SK-N-MC (cell line): ENCODE results near the gene KRT80.

Source experiments
- DNase-seq: peaks from one replicate; pipeline ENCODE4 v3.0.0-alpha.2; 2011; ENCODE audit warnings: low read depth, low spot score
- H3K27ac ChIP-seq: fragments of 200-600 bp; sonication (generic); 2 replicates; pipeline ENCODE4 v1.5.1; 2016; ENCODE audit warnings: mixed run types
- H3K36me3 ChIP-seq: fragments of 200-600 bp; sonication (generic); 2 replicates; pipeline ENCODE4 v1.6.1; 2017; ENCODE audit warnings: antibody characterized with exemption, low read length, mixed read lengths; ENCODE audit not compliant: insufficient read depth
- H3K4me3 ChIP-seq: fragments of 200-600 bp; sonication (generic); 2 replicates; pipeline ENCODE4 v1.5.1; 2016
- H3K9ac ChIP-seq: fragments of 200-600 bp; sonication (generic); 2 replicates; pipeline ENCODE4 v1.8.0; 2017; ENCODE audit warnings: mixed run types, mixed read lengths; ENCODE audit not compliant: insufficient read length
- H3K9me3 ChIP-seq: fragments of 200-600 bp; sonication (generic); 2 replicates; pipeline ENCODE4 v1.6.1; 2017; ENCODE audit warnings: low read depth, mild to moderate bottlenecking, antibody characterized with exemption, low read length, moderate library complexity, mixed read lengths
- EZH2 ChIP-seq: fragments of 200-600 bp; sonication (generic); IDR thresholded peaks from one replicate; pipeline ENCODE4 v1.6.1; 2017; ENCODE audit warnings: antibody characterized with exemption
- FOXP2 ChIP-seq: optimal IDR thresholded peaks from 2 replicates; pipeline ENCODE3; 2011; ENCODE audit warnings: mild to moderate bottlenecking, moderate library complexity; ENCODE audit not compliant: insufficient read depth; ENCODE audit errors: extremely low read length, control extremely low read depth
- POLR2AphosphoS5 ChIP-seq: IDR thresholded peaks from 2 replicates; pipeline ENCODE4 v1.6.1; 2012; ENCODE audit warnings: mild to moderate bottlenecking, low read depth, low read length, borderline replicate concordance

The KRT80 gene

DNA sequence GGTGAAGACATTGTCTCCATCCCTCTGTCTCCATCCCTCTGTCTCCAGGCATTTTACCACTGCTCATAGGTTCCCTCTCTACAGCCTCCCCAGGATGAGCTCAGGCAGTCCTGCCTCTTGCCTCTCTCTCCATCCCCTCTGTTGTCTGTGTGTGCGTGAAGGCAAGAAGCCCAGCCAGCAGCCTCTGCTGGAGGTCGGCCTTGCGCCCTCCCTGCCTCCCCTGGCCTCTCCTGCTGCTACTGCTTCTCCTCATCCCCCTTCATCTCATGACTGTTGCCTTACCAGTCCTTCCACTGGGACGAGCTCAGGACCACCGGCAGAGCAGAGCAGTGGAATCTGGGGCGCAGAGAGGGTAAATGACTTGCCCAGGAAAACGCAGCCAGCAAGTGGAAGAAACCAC, 3.2 kb downstream of the KRT80 start:
- Histone ChIP-seq H3K9me3 (no peaks in the 10 kb centered on the region), H3K9ac (no peak overlapping the region), H3K36me3 (no peaks in the 10 kb centered on the region), H3K4me3 (no peak overlapping the region), H3K27ac (no peak overlapping the region)
- TF ChIP-seq POLR2AphosphoS5 (no peak), FOXP2 (no peak), EZH2 (no peak)
- no peak for DNase-seq

DNA sequence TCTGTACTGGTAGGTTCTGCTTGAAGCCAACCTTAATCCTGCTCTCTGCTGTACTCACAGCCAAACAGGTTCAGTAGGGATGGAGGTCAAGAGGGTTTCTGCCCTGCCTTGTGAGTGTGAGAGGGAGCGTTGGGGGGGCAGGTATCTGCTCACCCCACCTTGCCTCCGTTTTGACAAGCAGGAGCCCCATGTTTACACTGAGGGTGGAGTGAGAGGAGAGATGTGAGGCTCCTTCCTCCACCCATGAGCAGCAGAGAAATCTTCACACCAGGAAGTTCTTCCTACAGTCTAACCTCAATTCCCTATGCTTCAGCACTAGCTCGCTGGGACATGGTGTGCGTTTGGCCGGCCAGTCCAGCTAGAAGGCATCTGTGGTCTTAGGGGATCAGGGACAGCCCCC, 4.2 kb downstream of the KRT80 start:
- Histone ChIP-seq H3K27ac (no peak overlapping the region), H3K36me3 (no peaks in the 10 kb centered on the region), H3K9me3 (no peaks in the 10 kb centered on the region), H3K9ac (no peak overlapping the region), H3K4me3 (no peak overlapping the region)
- TF ChIP-seq EZH2 (no peak), FOXP2 (no peak), POLR2AphosphoS5 (no peak)
- no peak for DNase-seq

DNA sequence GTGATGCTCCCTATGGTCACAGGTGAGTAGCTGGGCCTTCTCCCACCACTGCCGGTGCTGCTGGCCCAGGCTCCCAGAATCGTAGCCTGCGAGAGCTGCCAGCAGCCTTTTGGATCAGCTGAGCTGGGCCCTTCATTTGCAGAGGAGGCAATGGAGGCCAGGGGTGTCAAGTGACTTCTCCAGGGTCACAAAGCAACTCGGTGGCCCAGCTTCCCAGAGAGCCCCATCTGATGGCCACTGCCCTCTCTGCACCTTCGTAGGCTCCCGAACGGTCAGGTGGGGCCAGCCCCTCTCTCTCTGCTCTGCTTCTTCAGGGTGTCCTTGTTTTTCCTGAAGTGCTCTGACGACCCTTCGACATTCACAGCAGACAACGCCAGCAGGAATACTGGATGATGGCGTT, 4.6 kb downstream of the KRT80 start:
- no peak for TF ChIP-seq FOXP2
- no peak for TF ChIP-seq POLR2AphosphoS5
- TF ChIP-seq EZH2: no peak
- H3K36me3 ChIP-seq: no peaks in the 10 kb centered on the region
- no peak overlapping the region for H3K4me3 ChIP-seq
- H3K27ac ChIP-seq: no peak overlapping the region
- H3K9me3 ChIP-seq: no peaks in the 10 kb centered on the region
- no peak for DNase-seq
- H3K9ac ChIP-seq: no peak overlapping the region

DNA sequence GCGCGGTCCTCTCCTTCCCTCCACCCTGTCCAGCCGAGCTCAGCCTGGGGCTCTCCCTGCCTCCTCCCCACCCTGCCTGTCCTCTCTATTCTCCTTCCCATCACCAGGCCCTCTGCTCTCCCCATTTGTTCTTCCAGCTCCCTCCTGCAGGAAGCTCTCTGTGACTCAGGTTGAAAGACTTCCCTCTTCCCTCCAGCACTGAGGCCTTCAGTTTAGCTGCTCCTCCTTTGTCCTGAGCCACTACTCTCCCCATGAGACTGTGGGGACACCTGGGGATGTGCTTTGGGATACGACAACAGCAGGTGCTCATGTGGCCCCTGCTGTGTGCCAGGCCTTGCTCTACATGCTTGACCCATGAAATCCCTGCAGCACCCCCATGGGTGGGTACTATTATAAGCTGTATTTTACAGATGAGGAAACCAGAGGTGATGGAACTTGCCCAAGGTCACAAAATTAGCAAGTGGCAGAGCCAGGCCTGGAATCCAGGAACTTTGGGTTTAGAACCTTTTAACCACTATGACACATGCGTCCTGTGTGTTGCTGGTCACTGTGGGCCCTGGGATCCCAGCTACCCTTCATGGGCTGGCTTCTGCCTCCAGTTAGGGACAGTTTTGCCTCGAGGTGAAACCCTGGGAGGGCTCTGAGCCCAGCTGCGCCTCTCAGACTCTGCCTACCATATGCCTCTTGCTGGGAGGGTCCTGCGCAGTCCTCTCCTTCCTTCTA, 5.5 kb downstream of the KRT80 start:
- Histone ChIP-seq H3K36me3 (no peaks in the 10 kb centered on the region), H3K4me3 (no peak overlapping the region), H3K9ac (no peak overlapping the region), H3K27ac (no peak overlapping the region), H3K9me3 (no peaks in the 10 kb centered on the region)
- no peak for DNase-seq
- no peak for TF ChIP-seq FOXP2
- no peak for TF ChIP-seq EZH2
- TF ChIP-seq POLR2AphosphoS5: no peak

DNA sequence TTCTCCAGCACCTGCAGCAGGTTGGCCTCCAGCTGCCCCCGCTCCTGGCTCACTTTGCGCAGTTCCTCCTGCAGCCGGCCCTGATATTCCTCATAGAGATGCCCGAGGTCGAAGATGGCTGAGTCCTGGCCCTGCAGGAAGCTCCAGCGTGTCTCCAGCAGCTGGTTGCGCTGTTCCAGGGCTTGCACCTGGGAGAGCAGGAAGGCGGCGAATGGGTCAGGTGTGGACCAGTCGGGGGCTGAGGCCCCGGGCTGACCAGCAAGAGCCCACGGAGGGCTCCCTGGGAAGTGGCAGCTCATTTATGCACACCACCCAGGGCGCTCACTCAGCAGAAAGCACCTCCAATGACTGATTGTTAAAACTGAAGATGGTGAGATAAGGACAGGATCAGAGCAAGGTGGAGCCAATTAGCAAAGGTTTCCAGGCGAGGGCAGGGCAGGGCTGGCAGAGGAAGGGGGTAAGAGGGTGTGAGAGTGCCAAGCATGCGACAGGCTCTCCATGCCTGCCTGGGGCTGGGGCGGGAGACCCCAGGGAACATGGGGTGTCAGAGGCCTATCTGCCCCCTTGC, 6.3 kb downstream of the KRT80 start:
- Histone ChIP-seq H3K36me3 (no peaks in the 10 kb centered on the region), H3K9ac (no peak overlapping the region), H3K27ac (no peak overlapping the region), H3K9me3 (no peaks in the 10 kb centered on the region), H3K4me3 (no peak overlapping the region)
- TF ChIP-seq POLR2AphosphoS5: no peak
- no peak for TF ChIP-seq FOXP2
- no peak for TF ChIP-seq EZH2
- DNase-seq: no peak

GRCh38 chr12:52184813-52185212, 7.0 kb downstream of the KRT80 start:
- TF ChIP-seq FOXP2 (no peak), POLR2AphosphoS5 (no peak), EZH2 (no peak)
- no peak overlapping the region for H3K9ac ChIP-seq
- no peak overlapping the region for H3K4me3 ChIP-seq
- no peaks in the 10 kb centered on the region for H3K9me3 ChIP-seq
- H3K27ac ChIP-seq: no peak overlapping the region
- DNase-seq: no peak
- no peaks in the 10 kb centered on the region for H3K36me3 ChIP-seq

DNA sequence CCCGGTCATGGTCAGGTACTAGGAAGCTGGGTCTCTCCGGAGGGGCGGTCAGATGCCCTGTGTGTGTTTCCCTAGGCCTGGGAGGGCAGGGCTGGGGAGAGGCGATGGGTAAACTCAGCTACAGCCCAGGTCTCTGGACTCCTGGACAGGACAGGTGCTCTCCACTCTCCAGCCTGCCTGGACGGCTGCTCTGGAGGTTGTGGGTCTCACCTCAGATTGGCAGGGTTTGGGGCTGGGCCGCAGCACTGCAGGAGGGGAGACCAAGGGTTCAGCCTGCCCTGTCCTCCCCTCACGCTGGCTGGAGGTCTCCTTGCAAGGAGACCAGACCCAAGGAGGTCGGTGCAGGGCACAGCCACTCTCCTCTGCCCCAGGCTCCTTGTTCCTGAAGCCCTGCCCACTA, 7.8 kb downstream of the KRT80 start:
- no peaks in the 10 kb centered on the region for H3K36me3 ChIP-seq
- H3K9ac ChIP-seq: no peak overlapping the region
- TF ChIP-seq FOXP2 (no peak), POLR2AphosphoS5 (no peak), EZH2 (no peak)
- no peaks in the 10 kb centered on the region for H3K9me3 ChIP-seq
- no peak for DNase-seq
- H3K27ac ChIP-seq: no peak overlapping the region
- H3K4me3 ChIP-seq: no peak overlapping the region

DNA sequence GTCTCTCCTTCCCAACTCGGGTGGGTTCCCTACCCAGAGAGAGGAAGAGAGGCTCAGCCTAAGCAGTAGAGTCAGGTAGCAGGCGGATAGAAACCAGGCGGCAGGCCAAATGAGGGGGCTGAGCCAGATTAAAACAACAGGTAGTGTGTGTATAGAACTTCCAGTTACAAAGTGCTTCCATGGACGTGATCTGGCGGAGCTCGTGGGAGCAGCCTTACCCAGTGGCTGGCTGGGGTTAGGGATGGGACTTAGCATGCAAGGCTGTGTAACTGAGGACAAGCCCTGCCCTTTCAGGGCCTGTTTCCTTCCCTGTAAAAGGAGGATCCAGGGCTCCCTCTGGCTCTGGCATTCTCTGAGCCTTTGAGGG, 8.3 kb downstream of the KRT80 start:
- no peaks in the 10 kb centered on the region for H3K36me3 ChIP-seq
- H3K4me3 ChIP-seq: no peak overlapping the region
- H3K9me3 ChIP-seq: no peaks in the 10 kb centered on the region
- no peak for TF ChIP-seq FOXP2
- TF ChIP-seq EZH2: no peak
- no peak for TF ChIP-seq POLR2AphosphoS5
- H3K27ac ChIP-seq: no peak overlapping the region
- no peak overlapping the region for H3K9ac ChIP-seq
- DNase-seq: no peak

GRCh38 chr12:52182898-52183543, 8.8 kb downstream of the KRT80 start:
- no peak overlapping the region for H3K9ac ChIP-seq
- no peak for DNase-seq
- TF ChIP-seq EZH2 (no peak), FOXP2 (no peak), POLR2AphosphoS5 (no peak)
- H3K36me3 ChIP-seq: no peaks in the 10 kb centered on the region
- H3K27ac ChIP-seq: no peak overlapping the region
- no peak overlapping the region for H3K4me3 ChIP-seq
- no peaks in the 10 kb centered on the region for H3K9me3 ChIP-seq

- H3K9ac ChIP-seq: no peak overlapping the region
- no peak overlapping the region for H3K4me3 ChIP-seq
- H3K9me3 ChIP-seq: no peaks in the 10 kb centered on the region
- no peak for DNase-seq
- no peak for TF ChIP-seq FOXP2
- TF ChIP-seq POLR2AphosphoS5: no peak
- TF ChIP-seq EZH2: no peak
- H3K27ac ChIP-seq: no peak overlapping the region
- no peaks in the 10 kb centered on the region for H3K36me3 ChIP-seq
Measured at GRCh38 chr12:52182384-52182783, 9.4 kb downstream of the KRT80 start.
